ENCODE results near the gene DMWD. TPM values are rescaled to one million over a fixed set of nuclear protein-coding genes. Genes with fewer than 3 reads are reported as not detected.

DMWD gene
- total and polyA plus RNA-seq, 7 donors: 13.2 to 59.5 (median 26.0) TPM

DNA sequence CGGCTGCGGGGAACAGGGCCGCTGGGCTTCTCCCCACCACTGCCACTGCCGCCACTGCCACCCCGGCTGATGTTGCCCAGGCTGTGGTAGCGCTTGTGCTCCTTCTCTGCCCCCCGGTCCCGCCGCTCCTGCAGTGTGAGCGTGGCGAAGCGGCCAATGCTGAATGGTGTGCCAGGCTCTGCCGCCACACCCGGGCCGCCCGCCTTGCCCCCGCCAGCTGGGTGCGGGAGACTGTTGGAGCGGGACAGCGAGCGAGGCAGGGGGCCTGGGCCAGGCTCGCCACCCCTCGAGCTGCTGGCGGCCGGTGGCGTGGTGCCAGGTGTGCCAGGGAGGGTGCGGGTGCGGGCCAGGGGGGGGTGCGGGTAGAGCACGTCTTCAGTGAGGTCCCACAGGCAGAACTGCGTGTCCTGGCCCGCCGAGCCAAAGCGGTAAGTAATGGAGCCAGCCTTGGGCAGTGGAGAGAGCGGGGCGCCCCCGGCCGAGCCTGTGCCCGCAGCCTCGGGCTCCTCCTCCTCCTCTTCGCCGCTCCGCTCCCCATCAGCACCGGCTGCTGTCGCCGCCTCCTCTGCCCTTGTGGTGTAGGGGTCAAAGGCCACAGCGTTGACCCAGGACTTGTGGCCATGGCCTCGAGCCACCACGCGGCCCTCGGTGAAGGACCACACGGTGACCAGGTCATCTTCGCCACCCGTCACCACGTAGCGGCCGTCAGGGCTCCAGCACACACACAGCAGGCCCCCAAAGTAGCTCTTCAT is 6.7 kb downstream of the DMWD start:
- Histone ChIP-seq H3K4me3 (no peak overlapping the region), H3K36me3 (peaks cover 0 to 60% (median 30%) of the 10 kb centered on the region in 4 donors), H3K4me1 (peaks cover 0 to 51% (median 41%) of the 10 kb centered on the region in 4 donors), H3K27ac (peak overlapping the region; percentile 96 to 98 (median 98)), H3K27me3 (no peaks in the 10 kb centered on the region), H3K9me3 (no peaks in the 10 kb centered on the region)
- 94 to 95% methylated on average over 57 of the region's 57 CpGs for WGBS, 2 donors
- DNase-seq: no peak
- TF ChIP-seq, protein P1, sequence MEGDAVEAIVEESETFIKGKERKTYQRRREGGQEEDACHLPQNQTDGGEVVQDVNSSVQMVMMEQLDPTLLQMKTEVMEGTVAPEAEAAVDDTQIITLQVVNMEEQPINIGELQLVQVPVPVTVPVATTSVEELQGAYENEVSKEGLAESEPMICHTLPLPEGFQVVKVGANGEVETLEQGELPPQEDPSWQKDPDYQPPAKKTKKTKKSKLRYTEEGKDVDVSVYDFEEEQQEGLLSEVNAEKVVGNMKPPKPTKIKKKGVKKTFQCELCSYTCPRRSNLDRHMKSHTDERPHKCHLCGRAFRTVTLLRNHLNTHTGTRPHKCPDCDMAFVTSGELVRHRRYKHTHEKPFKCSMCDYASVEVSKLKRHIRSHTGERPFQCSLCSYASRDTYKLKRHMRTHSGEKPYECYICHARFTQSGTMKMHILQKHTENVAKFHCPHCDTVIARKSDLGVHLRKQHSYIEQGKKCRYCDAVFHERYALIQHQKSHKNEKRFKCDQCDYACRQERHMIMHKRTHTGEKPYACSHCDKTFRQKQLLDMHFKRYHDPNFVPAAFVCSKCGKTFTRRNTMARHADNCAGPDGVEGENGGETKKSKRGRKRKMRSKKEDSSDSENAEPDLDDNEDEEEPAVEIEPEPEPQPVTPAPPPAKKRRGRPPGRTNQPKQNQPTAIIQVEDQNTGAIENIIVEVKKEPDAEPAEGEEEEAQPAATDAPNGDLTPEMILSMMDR (IDR thresholded peaks at IDR 0.05): no peak
- TF ChIP-seq POLR2A (IDR thresholded peaks at IDR 0.05): no peak
- TF ChIP-seq POLR2AphosphoS5 (IDR thresholded peaks at IDR 0.05): no peak
- no peak for TF ChIP-seq EP300 (IDR thresholded peaks at IDR 0.05)
- intact Hi-C loops (cut with DNase I): loop anchor here (10.0 kb wide), 1 partner anchor 281 kb away; the partner anchor contains the start of gene VASP

DNA sequence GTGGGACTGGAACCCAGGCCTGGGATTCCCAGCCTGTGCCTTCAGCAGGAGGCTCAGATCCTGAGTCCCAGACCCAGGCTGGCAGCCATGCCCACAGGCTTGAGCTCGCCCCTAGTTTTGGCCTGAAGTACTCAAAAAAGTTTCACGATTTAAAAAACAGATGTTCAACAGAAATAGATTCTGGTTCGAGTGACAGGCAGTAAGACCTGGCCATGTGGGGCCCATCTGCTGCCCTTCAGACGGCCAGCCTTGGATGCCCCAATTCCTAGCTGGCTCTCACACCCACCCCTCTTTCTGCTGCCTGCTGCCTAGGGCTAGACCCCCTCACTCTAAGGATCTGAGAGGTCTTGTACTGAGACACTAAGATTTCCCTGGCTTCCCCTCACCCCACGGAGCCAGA is 7.5 kb downstream of the DMWD start:
- Histone ChIP-seq H3K4me3 (no peak overlapping the region), H3K36me3 (peaks cover 0 to 51% (median 27%) of the 10 kb centered on the region in 4 donors), H3K27ac (peak overlapping the region; percentile 96 to 98 (median 98)), H3K4me1 (peaks cover 0 to 55% (median 48%) of the 10 kb centered on the region in 4 donors), H3K9me3 (no peaks in the 10 kb centered on the region), H3K27me3 (no peaks in the 10 kb centered on the region)
- intact Hi-C loops (cut with DNase I): loop anchor here (10.0 kb wide), 1 partner anchor 280 kb away; the partner anchor contains the start of gene VASP
- TF ChIP-seq POLR2A (IDR thresholded peaks at IDR 0.05) (no peak), EP300 (IDR thresholded peaks at IDR 0.05) (no peak), POLR2AphosphoS5 (IDR thresholded peaks at IDR 0.05) (no peak)
- TF ChIP-seq, protein P1 (IDR thresholded peaks at IDR 0.05): no peak
- no peak for DNase-seq
- 82 to 87% methylated on average over 5 of the region's 5 CpGs for WGBS, 2 donors

DNA sequence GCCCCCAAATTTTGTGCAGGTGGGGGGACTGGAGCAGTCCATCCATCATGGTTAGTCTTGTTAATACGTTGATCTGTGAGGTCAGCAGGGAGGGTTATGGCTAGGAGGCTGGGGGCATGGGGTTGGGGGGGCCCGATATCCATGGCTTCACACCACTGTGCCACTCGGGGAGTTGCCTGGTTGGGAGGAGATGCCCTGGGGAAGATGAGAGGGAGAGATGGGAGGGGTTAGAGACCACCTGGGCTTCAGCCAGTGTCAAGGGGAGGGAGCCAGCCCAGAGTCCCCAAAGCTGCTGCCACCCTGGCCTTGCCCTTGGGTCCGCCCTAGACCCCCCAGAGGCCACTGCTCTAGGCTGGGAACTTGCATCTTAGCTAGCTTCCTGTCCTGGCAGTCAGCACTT is 8.5 kb downstream of the DMWD start:
- intact Hi-C loops (cut with DNase I): loop anchor here (10.0 kb wide), 1 partner anchor 279 kb away; the partner anchor contains the start of gene VASP
- no peaks in the 10 kb centered on the region for H3K27me3 ChIP-seq
- TF ChIP-seq POLR2A (IDR thresholded peaks at IDR 0.05) (no peak), POLR2AphosphoS5 (IDR thresholded peaks at IDR 0.05) (no peak), EP300 (IDR thresholded peaks at IDR 0.05) (no peak)
- TF ChIP-seq, protein P1 (IDR thresholded peaks at IDR 0.05): no peak
- no peaks in the 10 kb centered on the region for H3K9me3 ChIP-seq
- peaks cover 0 to 65% (median 56%) of the 10 kb centered on the region in 4 donors for H3K4me1 ChIP-seq
- 89 to 92% methylated on average over 4 of the region's 4 CpGs for WGBS, 2 donors
- peak overlapping the region; percentile 96 to 98 (median 98) for H3K27ac ChIP-seq
- DNase-seq: no peak
- H3K36me3 ChIP-seq: peaks cover 0 to 41% (median 21%) of the 10 kb centered on the region in 4 donors
- peak overlapping the region in 1 of 4 donors; percentile 85 for H3K4me3 ChIP-seq

DNA sequence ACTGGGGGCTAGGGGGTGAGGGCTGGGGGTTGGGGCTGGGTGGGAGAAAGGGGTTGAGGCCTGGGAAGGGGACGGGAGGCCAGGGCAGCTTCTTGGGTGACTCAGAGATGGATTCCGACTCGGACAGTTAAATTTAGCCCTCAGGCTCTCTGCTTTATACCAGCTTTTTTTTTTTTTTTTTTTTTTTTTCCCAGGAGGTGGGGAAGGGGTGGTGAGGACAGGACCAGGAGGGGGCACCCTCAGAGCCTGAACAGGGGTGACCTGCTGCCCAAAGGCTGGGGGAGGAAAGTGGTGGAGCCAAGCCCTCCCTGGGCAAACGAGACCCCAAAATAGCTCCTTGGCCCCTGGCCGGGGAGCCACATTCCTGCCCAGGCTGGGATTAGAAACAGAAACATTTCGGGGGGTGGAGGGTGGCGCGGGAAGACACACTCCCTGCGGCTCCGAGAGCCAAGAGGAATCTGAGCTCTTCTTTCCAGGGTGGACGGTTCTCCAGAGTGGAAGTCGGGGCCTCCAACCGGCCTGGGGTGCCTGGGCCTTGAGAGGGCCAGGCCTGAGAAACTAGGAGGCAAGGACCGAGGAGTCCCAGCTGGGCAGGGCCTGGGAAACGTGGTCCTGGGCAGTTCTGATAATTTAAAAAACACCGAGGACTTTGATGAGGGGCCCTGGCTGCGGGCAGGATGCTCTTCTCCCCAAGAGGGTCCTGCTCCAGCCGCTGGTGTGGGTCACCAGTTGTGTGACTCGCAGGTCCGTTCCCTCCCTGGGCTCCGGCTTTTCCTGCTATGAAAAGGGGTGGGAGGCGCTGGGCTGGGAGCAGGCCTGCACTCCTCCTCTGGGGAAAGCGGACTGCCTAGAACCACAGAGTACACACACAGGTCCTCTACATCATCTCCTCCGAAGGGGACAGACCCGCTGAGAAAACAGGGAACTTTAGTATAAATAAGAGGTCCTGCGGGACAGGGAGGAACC is 9.5 kb downstream of the DMWD start:
- peaks cover 0 to 75% (median 64%) of the 10 kb centered on the region in 4 donors for H3K4me1 ChIP-seq
- peak overlapping the region; percentile 77 to 94 (median 88) for H3K4me3 ChIP-seq
- H3K9me3 ChIP-seq: no peaks in the 10 kb centered on the region
- intact Hi-C loops (cut with DNase I): loop anchor here (10.0 kb wide), 1 partner anchor 278 kb away; the partner anchor contains the start of gene VASP
- H3K36me3 ChIP-seq: peaks cover 0 to 37% (median 25%) of the 10 kb centered on the region in 4 donors
- peak in 3 of 4 donors; percentile 52 to 69 (median 68) for TF ChIP-seq EP300 (IDR thresholded peaks at IDR 0.05)
- peak in 1 of 2 donors; percentile 63 for TF ChIP-seq POLR2A (IDR thresholded peaks at IDR 0.05)
- TF ChIP-seq, protein P1 (IDR thresholded peaks at IDR 0.05): no peak
- TF ChIP-seq POLR2AphosphoS5 (IDR thresholded peaks at IDR 0.05): peak; percentile 61 to 86 (median 86)
- 74 to 83% methylated on average over 26 of the region's 26 CpGs for WGBS, 2 donors
- H3K27me3 ChIP-seq: no peaks in the 10 kb centered on the region
- DNase-seq: peak; percentile 93
- H3K27ac ChIP-seq: peak overlapping the region; percentile 96 to 98 (median 98)

All from sigmoid colon (tissue), 7 donors.